Measurements from ENCODE around the gene INTS6L. TPM values are rescaled to one million over a fixed set of nuclear protein-coding genes. Genes with fewer than 3 reads are reported as not detected.

INTS6L gene, protein sequence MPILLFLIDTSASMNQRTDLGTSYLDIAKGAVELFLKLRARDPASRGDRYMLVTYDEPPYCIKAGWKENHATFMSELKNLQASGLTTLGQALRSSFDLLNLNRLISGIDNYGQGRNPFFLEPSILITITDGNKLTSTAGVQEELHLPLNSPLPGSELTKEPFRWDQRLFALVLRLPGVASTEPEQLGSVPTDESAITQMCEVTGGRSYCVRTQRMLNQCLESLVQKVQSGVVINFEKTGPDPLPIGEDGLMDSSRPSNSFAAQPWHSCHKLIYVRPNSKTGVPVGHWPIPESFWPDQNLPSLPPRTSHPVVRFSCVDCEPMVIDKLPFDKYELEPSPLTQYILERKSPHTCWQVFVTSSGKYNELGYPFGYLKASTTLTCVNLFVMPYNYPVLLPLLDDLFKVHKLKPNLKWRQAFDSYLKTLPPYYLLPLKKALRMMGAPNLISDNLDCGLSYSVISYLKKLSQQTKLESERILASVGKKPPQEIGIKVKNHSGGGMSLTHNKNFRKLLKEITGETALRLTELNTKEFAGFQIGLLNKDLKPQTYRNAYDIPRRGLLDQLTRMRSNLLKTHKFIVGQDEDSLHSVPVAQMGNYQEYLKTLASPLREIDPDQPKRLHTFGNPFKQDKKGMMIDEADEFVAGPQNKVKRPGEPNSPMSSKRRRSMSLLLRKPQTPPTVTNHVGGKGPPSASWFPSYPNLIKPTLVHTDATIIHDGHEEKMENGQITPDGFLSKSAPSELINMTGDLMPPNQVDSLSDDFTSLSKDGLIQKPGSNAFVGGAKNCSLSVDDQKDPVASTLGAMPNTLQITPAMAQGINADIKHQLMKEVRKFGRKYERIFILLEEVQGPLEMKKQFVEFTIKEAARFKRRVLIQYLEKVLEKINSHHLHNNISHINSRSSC
- 1 to 10 TPM in 4 of 6 experiments, under 1 TPM in 2; 0.37 to 2.0 (median 1.1) TPM for total RNA-seq
- long read RNA-seq = 0 reads

DNA sequence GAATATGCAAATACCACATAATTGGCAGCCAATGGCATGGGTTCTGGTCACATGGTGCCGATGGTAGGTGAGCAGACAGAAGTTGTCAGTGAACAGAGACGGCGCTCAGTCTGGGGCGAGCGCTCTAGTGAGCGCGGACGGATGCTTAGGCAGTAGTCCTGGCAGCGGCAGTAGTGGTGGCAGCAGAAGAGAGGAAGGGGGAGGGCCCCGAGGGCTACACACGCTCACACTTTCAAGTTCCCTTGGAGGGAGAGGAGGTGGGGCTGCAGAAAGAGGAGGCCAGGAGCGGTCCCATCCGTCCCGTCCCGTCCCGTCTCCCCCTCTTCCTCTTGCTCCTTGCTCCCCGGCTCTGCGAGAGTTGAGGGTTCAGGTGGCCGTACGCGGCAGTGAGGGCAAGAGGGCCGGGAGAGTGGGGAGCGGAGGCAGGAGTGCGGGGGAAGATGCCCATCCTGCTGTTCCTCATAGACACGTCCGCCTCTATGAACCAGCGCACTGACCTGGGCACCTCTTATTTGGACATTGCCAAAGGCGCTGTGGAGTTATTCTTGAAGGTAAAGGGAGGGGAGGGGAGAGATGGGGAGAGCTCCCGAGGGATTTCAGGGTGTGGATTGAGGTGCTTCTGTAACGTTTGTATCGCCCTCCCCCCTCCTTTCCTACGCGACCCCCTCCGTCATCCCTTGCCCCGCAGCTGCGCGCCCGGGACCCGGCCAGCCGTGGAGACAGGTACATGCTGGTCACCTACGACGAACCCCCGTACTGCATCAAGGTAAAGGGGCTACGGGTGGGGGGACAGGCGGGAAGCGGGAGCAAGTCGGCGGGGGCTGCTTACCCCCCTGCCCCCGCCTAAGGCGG, at the start of gene INTS6L:
TSS of gene INTS6L (plus strand) at position 108 of the 852 bp plus-strand sequence. CDS start at position 441, 333 bp downstream.
- peak; percentile 67 to 79 (median 76) for DNase-seq
- TF ChIP-seq, protein P1, sequence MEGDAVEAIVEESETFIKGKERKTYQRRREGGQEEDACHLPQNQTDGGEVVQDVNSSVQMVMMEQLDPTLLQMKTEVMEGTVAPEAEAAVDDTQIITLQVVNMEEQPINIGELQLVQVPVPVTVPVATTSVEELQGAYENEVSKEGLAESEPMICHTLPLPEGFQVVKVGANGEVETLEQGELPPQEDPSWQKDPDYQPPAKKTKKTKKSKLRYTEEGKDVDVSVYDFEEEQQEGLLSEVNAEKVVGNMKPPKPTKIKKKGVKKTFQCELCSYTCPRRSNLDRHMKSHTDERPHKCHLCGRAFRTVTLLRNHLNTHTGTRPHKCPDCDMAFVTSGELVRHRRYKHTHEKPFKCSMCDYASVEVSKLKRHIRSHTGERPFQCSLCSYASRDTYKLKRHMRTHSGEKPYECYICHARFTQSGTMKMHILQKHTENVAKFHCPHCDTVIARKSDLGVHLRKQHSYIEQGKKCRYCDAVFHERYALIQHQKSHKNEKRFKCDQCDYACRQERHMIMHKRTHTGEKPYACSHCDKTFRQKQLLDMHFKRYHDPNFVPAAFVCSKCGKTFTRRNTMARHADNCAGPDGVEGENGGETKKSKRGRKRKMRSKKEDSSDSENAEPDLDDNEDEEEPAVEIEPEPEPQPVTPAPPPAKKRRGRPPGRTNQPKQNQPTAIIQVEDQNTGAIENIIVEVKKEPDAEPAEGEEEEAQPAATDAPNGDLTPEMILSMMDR (IDR thresholded peaks at IDR 0.05) = no peak
- TF ChIP-seq POLR2A (IDR thresholded peaks at IDR 0.05) = peak; percentile 84
- WGBS (ENCODE audit: insufficient coverage, low coverage, low lambda C conversion rate, missing lambda C conversion rate) = 19% methylated on average over 19 of the region's 50 CpGs
- intact Hi-C loops (cut with DNase I) = no loop called here
- H3K27me3 ChIP-seq = peaks cover 0 to 10% of the 10 kb centered on the region in 2 donors
- peak within 1 kb of the TSS; percentile 63 to 74 (median 64) for H3K27ac ChIP-seq
- peak within 1 kb of the TSS; percentile 31 to 42 (median 36) for H3K4me3 ChIP-seq
- H3K9me3 ChIP-seq = no peaks in the 10 kb centered on the region
- no peaks in the 10 kb centered on the region for H3K4me1 ChIP-seq
- ATAC-seq = peak; percentile 74 to 83 (median 78)
- H3K36me3 ChIP-seq = no peaks in the 10 kb centered on the region

DNA sequence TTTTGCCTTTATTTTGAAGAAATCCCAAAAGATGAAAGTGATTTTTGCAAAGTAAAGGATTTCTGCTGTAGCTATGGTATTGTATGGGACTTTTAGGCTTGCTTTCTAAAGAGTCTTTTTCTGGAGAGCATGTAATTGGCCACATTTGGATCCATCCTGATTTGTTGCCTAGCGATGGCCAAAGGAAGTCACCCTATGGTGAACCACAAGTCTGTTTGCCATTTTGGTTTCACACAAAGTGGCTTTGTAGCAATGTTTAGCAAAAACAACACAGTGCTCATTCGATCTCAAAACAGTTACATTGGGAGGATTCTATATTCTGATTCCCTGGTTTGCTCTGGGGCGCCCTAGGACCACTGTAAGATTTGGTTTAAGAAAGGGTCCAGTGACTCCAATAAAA, 44.1 kb upstream of the INTS6L start:
- no peak overlapping the region for H3K4me3 ChIP-seq
- no peaks in the 10 kb centered on the region for H3K9me3 ChIP-seq
- H3K27me3 ChIP-seq = no peaks in the 10 kb centered on the region
- intact Hi-C loops (cut with DNase I) = no loop called here
- WGBS (ENCODE audit: insufficient coverage, low coverage, low lambda C conversion rate, missing lambda C conversion rate) = 47% methylated on average over 3 of the region's 3 CpGs
- H3K27ac ChIP-seq = no peak overlapping the region
- no peak for TF ChIP-seq POLR2A (IDR thresholded peaks at IDR 0.05)
- TF ChIP-seq, protein P1 (IDR thresholded peaks at IDR 0.05) = no peak
- no peaks in the 10 kb centered on the region for H3K36me3 ChIP-seq
- H3K4me1 ChIP-seq = no peaks in the 10 kb centered on the region
- ATAC-seq (no peak), DNase-seq (no peak)

DNA sequence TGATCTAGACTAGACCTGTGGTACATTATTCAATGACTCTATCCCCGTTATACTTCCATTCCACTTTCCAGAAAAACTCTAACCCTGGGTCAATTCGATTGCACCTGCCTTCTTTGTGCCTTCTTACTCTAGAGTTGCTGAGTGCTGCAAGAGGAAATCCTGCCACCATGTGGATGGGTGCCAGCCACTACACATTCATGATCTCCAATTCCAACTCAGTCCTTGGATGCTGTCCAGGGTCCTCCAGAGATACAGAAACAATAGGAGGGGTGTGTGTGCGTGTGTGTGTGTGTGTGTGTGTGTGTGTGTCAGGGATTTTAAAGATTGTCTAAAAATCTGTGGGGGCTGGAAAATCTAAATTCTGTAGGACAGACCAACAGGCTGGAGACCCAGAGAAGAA, 42.9 kb upstream of the INTS6L start:
- TF ChIP-seq POLR2A (IDR thresholded peaks at IDR 0.05) = no peak
- TF ChIP-seq, protein P1 (IDR thresholded peaks at IDR 0.05) = peak in 3 of 4 donors; percentile 31 to 39 (median 35)
- no peaks in the 10 kb centered on the region for H3K9me3 ChIP-seq
- no peak overlapping the region for H3K4me3 ChIP-seq
- intact Hi-C loops (cut with DNase I) = no loop called here
- no peaks in the 10 kb centered on the region for H3K36me3 ChIP-seq
- peak; percentile 50 to 82 (median 67) for ATAC-seq
- DNase-seq = peak; percentile 61 to 68 (median 68)
- 23% methylated on average over 3 of the region's 3 CpGs for WGBS (ENCODE audit: insufficient coverage, low coverage, low lambda C conversion rate, missing lambda C conversion rate)
- no peaks in the 10 kb centered on the region for H3K27me3 ChIP-seq
- H3K27ac ChIP-seq = no peak overlapping the region
- no peaks in the 10 kb centered on the region for H3K4me1 ChIP-seq

DNA sequence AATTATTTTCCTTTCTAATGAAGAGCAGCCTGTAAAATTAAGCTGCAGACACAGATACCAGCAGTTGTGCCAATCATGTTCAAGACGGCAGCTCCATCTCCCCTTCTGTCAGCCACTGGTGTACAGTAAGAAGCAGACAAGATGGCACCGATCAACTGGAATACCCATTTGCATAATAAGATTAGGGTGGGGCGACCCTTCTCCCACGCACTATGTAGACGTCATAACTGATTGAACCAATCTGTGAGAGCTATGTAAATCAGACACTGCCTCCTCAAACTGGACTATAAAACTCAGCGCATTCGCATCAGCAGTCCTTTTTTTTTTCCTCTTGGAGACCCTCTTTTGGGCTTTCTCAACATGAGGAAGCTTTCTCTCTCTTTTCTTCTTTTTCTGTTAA, 40.4 kb upstream of the INTS6L start:
- H3K27ac ChIP-seq = no peak overlapping the region
- no peaks in the 10 kb centered on the region for H3K27me3 ChIP-seq
- no peak overlapping the region for H3K4me3 ChIP-seq
- H3K36me3 ChIP-seq = no peaks in the 10 kb centered on the region
- no peak for DNase-seq
- intact Hi-C loops (cut with DNase I) = no loop called here
- WGBS (ENCODE audit: insufficient coverage, low coverage, low lambda C conversion rate, missing lambda C conversion rate) = 59% methylated on average over 6 of the region's 7 CpGs
- no peak for TF ChIP-seq POLR2A (IDR thresholded peaks at IDR 0.05)
- TF ChIP-seq, protein P1 (IDR thresholded peaks at IDR 0.05) = no peak
- no peaks in the 10 kb centered on the region for H3K9me3 ChIP-seq
- no peak for ATAC-seq
- no peaks in the 10 kb centered on the region for H3K4me1 ChIP-seq
